Loucy (cell line): ENCODE measurements around the gene BRD9.

Source experiments
- CTCF ChIP-seq: fragments of 200-600 bp; sonication (generic); conservative IDR thresholded peaks from 2 replicates; pipeline ENCODE4 v1.5.1; 2014; ENCODE audit warnings: mild to moderate bottlenecking, antibody characterized with exemption, low read length
- EZH2phosphoT487 ChIP-seq: fragments of 200-600 bp; IDR thresholded peaks from 2 replicates; pipeline ENCODE4 v1.6.1; 2018; ENCODE audit warnings: antibody characterized with exemption, mild to moderate bottlenecking, moderate library complexity, borderline replicate concordance

GRCh38 chr5:868428-869135 lies 24.0 kb downstream of the BRD9 start:
- TF ChIP-seq CTCF (no peak), EZH2phosphoT487 (no peak)
